Stimulated activated naive CD8-positive, alpha-beta T cell treated with anti-CD3 and anti-CD28 coated beads, Interleukin-15, amount 100 ng/mL, for 72 hours (primary cell): ENCODE results near the gene SYT3.

Source experiments
- ATAC-seq: fragments of 150-1000 bp; cut with Tn5 transposase; 2 replicates; pipeline ENCODE4 v1.10.0; 2021; ENCODE audit warnings: mild to moderate bottlenecking, moderate library complexity
- DNase-seq, 2 donors: peaks; one replicate each; pipeline ENCODE4 v3.0.0; 2021 to 2022
- H3K27ac Mint-ChIP-seq, 2 donors: one replicate each; pipeline ENCODE4 v1.8.0; 2022; ENCODE audit warnings: mild to moderate bottlenecking in 2 of 2, mixed read lengths in 2 of 2, moderate library complexity in 2 of 2
- H3K27me3 Mint-ChIP-seq: one replicate; pipeline ENCODE4 v1.8.0; 2022; ENCODE audit warnings: mixed read lengths
- H3K4me1 Mint-ChIP-seq: one replicate; pipeline ENCODE4 v1.8.0; 2022; ENCODE audit warnings: mild to moderate bottlenecking, mixed read lengths
- H3K4me3 Mint-ChIP-seq, 2 donors: one replicate each; pipeline ENCODE4 v1.8.0; 2022; ENCODE audit warnings: mild to moderate bottlenecking in 2 of 2, mixed read lengths in 2 of 2, moderate library complexity in 1 of 2
- H3K9me3 Mint-ChIP-seq, 2 donors: one replicate each; pipeline ENCODE4 v1.8.0; 2022; ENCODE audit warnings: mixed read lengths in 2 of 2

The SYT3 gene

DNA sequence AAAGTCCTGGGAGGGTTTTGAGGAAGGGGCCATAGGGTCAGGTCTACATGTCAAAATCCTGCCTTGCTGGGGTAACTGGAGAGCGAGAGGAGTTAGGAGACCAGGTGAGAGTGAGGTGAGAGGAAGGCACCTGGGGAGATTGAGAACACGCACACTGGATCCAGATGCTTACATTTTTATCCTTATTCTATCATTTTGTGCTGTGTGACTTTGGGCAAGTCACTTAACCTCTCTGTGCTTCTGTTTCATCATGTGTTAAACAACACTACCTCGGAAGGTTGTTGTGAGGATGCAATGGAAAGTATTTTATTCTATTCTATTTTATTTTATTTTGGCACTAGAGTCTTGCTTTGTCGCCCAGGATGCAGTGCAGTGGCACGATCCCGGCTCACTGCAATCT lies 13.0 kb upstream of the SYT3 start:
- no peak for DNase-seq

DNA sequence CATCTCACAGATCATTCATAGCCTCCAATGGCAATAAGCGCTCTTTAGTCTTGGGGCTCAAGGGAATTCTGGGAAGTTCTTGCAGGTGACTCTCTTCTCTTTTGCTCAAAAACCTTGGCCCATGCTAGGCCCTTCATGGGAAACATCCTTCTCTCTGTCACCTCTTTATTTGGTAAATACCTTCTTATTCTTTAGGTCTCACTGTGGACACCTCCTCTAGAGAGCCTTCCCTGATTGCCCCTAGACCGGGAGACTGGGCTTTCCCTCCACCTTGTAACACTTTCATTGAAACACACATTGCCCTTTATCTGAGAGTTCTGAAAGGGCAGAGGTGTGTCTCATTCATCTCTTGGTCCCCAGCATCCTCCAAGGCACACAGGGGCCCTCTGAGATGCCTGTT lies 11.5 kb upstream of the SYT3 start:
- DNase-seq (no peak), ATAC-seq (no peak)
- Mint-ChIP-seq H3K27me3 (peaks cover 59% of the 10 kb centered on the region), H3K4me3 (no peak overlapping the region), H3K4me1 (peaks cover 7% of the 10 kb centered on the region), H3K9me3 (peaks cover 8 to 15% of the 10 kb centered on the region in 2 donors), H3K27ac (no peak overlapping the region)

More for the DNA sequence above, 13.0 kb upstream of the SYT3 start:
- Mint-ChIP-seq H3K4me3 (no peak overlapping the region), H3K9me3 (peaks cover 12 to 15% of the 10 kb centered on the region in 2 donors), H3K27me3 (peaks cover 57% of the 10 kb centered on the region), H3K4me1 (peaks cover 20% of the 10 kb centered on the region), H3K27ac (no peak overlapping the region)
- ATAC-seq, result no peak

DNA sequence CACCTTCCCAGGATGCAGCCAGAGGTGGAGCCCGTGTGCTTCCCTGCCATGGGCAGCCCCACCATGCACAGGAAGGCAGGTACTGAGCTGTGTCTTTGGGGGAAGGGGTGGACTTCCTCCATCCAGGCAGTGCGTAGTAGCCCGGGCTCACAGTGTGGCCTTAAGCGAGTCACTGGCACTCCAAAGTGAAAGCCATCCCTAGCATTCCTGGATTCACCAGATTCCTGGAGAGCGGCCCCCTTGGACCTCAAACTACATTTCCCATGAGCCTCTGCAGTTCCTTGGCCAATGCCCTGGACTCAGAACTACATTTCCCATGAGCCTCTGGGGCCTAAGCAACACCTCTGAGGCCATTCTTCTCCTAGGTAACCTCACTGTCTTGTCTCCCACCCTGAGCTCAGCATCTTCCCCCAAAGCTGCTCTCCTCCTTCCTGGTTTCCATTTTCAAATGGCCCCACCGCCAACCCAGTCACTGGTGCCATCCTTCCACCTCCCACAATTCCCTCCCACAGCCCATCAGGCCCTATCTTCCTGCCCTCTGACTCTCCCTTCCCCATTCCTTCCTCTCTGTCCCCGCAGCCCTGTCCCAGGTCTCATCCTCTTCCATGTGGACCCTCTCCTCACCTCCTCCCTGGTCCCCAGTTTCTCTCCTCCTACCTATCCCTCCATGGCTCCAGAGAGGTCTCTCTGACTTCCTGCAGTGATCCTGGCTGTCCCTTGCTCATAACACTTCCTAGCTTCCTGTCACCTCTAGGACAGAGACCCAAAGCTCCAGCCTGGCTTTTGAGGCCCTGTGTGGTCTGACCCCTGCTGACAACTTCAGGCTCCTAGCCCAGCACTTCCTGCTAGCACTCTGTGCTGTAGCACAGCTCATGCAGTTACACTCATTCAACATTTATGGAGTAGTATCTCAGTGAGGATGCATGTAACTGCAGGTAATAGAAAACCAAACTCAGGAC lies 10.0 kb upstream of the SYT3 start, which contains the start of gene C19orf81:
Gene C19orf81, plus strand, starts transcription at position 13 of the 959 bp plus-strand sequence. Its CDS starts 0 bp downstream, at position 13.
- Mint-ChIP-seq H3K4me1 (peaks cover 7% of the 10 kb centered on the region), H3K27me3 (peaks cover 46% of the 10 kb centered on the region), H3K9me3 (peaks cover 2 to 8% of the 10 kb centered on the region in 2 donors), H3K27ac (peak within 1 kb of the TSS in 1 of 2 donors; percentile 84), H3K4me3 (no peak within 1 kb of the TSS)
- DNase-seq (no peak), ATAC-seq (peak; percentile 52)

DNA sequence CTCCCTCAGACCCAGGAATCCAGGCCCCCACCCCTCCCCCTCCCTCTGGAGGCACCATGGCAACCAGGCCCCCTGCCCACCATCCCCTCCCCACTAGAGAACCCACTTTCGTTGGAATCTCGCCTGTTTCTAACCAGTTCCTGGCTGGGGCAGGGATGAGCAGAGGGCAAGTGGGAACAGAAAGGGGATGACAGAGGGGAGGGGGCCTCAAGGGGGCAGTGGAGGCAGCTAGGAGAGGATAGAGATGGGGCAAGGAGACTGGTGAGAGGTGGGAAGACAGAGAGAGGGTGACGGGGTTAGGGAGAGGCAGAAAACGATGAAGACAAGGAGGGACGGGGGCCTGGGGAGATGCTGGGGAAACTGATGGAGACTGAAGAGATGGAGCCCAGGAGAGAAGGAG lies 9.0 kb upstream of the SYT3 start:
- Mint-ChIP-seq H3K4me1 (peaks cover 7% of the 10 kb centered on the region), H3K9me3 (peaks cover 0 to 7% of the 10 kb centered on the region in 2 donors), H3K27me3 (peaks cover 36% of the 10 kb centered on the region), H3K27ac (no peak overlapping the region), H3K4me3 (no peak overlapping the region)
- ATAC-seq, result no peak
- no peak for DNase-seq

- peaks cover 7% of the 10 kb centered on the region for H3K4me1 Mint-ChIP-seq
- H3K9me3 Mint-ChIP-seq, result peaks cover 0 to 7% of the 10 kb centered on the region in 2 donors
- H3K27me3 Mint-ChIP-seq, result peaks cover 29% of the 10 kb centered on the region
- DNase-seq (no peak), ATAC-seq (no peak)
- H3K4me3 Mint-ChIP-seq, result no peak overlapping the region
- H3K27ac Mint-ChIP-seq, result no peak overlapping the region
Observed at GRCh38 chr19:50647879-50648615, 8.4 kb upstream of the SYT3 start.

- Mint-ChIP-seq H3K4me3 (no peak overlapping the region), H3K27ac (no peak overlapping the region), H3K27me3 (peaks cover 21% of the 10 kb centered on the region), H3K9me3 (peaks cover 0 to 7% of the 10 kb centered on the region in 2 donors), H3K4me1 (peaks cover 7% of the 10 kb centered on the region)
- no peak for DNase-seq
- ATAC-seq, result no peak
Observed at GRCh38 chr19:50646074-50646807, 6.6 kb upstream of the SYT3 start.

GRCh38 chr19:50645107-50645506 lies 5.4 kb upstream of the SYT3 start:
- no peak overlapping the region for H3K4me3 Mint-ChIP-seq

DNA sequence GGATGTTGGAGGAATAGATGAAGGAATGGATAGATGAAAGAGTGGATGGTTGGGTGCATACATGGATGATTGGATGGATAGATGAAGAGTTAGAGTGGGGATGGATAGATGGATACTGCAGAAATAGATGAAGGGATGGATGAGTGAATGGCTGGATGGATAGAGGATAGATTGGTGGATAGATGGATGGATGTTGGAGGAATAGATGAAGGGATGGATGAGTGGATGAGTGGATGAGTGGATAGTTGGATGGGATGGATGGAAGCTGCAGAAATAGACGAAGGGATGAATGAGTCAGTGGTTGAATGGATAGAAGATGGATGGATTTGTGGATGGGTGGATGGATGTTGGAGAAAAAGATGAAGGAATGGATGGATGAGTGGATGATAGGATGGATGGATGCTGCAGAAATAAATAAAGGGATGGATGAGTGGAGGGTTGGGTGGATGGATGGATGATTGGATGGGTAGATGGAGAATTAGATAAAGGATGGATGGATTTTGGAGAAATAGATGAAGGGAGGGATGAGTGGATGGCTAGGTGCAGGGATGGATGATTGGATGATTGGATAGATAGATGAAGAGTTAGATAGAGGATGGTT lies 4.7 kb upstream of the SYT3 start:
- Mint-ChIP-seq H3K4me1 (no peaks in the 10 kb centered on the region), H3K9me3 (no peaks in the 10 kb centered on the region), H3K4me3 (no peak overlapping the region), H3K27me3 (peaks cover 14% of the 10 kb centered on the region), H3K27ac (no peak overlapping the region)
- DNase-seq, result no peak
- ATAC-seq, result no peak

More at GRCh38 chr19:50645107-50645506, 5.4 kb upstream of the SYT3 start:
- Mint-ChIP-seq H3K27ac (no peak overlapping the region), H3K4me1 (peaks cover 6% of the 10 kb centered on the region), H3K27me3 (peaks cover 19% of the 10 kb centered on the region), H3K9me3 (peaks cover 0 to 5% of the 10 kb centered on the region in 2 donors)
- ATAC-seq, result no peak
- no peak for DNase-seq

DNA sequence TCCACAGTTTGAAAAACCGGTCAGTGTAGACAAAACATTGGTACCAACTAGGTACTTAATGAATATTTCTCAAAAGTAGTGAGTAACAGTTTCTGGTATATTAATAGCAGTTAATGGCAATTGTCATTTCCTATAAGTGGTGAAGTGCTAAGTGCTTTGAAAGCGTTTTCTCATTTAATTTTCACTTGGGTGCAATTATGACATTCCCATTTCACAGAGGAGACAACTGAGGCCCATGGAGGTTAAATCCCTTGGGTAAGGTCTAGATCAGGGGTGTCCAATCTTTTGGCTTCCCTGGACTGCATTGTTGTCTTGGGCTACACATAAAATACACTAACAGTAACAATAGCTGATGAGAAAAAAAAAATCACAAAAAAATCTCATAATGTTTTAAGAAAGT lies 687 bp upstream of the SYT3 start:
- peaks cover 0 to 5% of the 10 kb centered on the region in 2 donors for H3K9me3 Mint-ChIP-seq
- H3K27ac Mint-ChIP-seq, result no peak overlapping the region
- DNase-seq, result no peak
- peaks cover 29% of the 10 kb centered on the region for H3K27me3 Mint-ChIP-seq
- no peak for ATAC-seq
- H3K4me1 Mint-ChIP-seq, result peaks cover 11% of the 10 kb centered on the region
- H3K4me3 Mint-ChIP-seq, result no peak overlapping the region

GRCh38 chr19:50638600-50638999 lies 1.1 kb downstream of the SYT3 start:
- H3K9me3 Mint-ChIP-seq, result peaks cover 5 to 8% of the 10 kb centered on the region in 2 donors
- ATAC-seq, result no peak
- H3K27me3 Mint-ChIP-seq, result peaks cover 29% of the 10 kb centered on the region
- H3K4me1 Mint-ChIP-seq, result peaks cover 11% of the 10 kb centered on the region
- peak overlapping the region; percentile 85 to 86 for H3K4me3 Mint-ChIP-seq
- no peak overlapping the region for H3K27ac Mint-ChIP-seq
- no peak for DNase-seq

DNA sequence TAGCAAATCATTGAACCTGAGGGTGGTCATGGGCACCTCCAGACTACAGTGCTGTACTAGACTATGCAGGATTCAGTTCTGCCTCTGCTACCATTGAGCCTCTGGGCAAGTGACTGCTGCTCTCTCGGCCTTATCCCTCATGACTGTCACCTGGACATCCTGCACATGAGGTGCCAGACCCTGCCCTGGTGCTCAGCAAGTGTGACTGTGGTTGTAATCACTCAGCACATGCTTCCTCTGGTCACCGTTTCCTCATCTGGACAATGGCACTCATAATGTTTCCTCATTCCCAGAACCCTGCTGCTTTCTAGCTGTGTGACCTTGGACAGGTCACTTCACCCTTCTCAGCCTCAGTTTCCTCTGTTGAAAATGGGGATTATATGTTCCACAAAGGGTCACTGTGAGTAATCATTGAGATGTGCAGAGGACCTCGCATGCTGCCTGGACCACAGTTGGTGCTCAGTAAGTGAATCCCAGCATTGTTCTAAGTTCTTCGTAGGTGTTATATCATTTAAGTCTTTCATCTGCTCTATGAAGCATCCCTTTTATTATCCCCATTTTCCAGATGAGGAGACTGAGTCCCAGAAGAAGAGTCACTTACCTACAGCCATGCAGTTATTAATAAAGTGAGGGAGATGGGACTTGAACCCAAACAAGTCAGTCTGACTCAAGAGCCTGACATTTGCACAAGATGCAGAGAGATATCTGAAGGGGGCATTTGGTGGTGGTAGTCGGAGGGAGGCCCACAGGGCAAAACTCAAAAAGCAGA lies 3.2 kb downstream of the SYT3 start:
- peaks cover 5 to 8% of the 10 kb centered on the region in 2 donors for H3K9me3 Mint-ChIP-seq
- no peak overlapping the region for H3K4me3 Mint-ChIP-seq
- H3K4me1 Mint-ChIP-seq, result peaks cover 11% of the 10 kb centered on the region
- no peak for ATAC-seq
- no peak for DNase-seq
- no peak overlapping the region for H3K27ac Mint-ChIP-seq
- peaks cover 29% of the 10 kb centered on the region for H3K27me3 Mint-ChIP-seq

DNA sequence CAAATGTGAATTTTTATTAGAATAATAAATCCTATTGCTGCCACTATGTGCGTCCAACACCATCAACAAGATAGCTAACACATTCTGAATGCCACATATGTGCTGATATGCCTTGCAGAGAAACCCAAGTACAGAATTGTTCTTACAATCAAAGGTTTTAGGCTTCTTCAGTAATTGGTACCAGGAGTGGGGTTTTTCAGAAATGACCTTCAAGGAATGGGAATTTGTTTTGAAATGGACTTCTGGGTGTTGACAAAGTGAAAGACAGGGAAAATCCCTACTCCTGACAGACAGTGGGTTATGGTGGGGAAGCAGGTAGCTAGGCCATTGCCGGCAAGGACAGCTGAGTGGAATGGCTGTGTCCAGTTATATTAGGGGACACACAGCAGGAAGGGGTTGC lies 5.7 kb downstream of the SYT3 start:
- H3K4me3 Mint-ChIP-seq, result no peak overlapping the region
- peaks cover 5 to 8% of the 10 kb centered on the region in 2 donors for H3K9me3 Mint-ChIP-seq
- H3K27me3 Mint-ChIP-seq, result peaks cover 26% of the 10 kb centered on the region
- peaks cover 7% of the 10 kb centered on the region for H3K4me1 Mint-ChIP-seq
- ATAC-seq, result no peak
- no peak overlapping the region for H3K27ac Mint-ChIP-seq
- no peak for DNase-seq

GRCh38 chr19:50633359-50633758 lies 6.3 kb downstream of the SYT3 start:
- H3K9me3 Mint-ChIP-seq, result peaks cover 5 to 8% of the 10 kb centered on the region in 2 donors
- ATAC-seq (no peak), DNase-seq (no peak)
- H3K27me3 Mint-ChIP-seq, result peaks cover 20% of the 10 kb centered on the region
- no peak overlapping the region for H3K27ac Mint-ChIP-seq
- H3K4me1 Mint-ChIP-seq, result peaks cover under 1% of the 10 kb centered on the region
- no peak overlapping the region for H3K4me3 Mint-ChIP-seq

GRCh38 chr19:50632151-50632835 lies 7.4 kb downstream of the SYT3 start:
- H3K9me3 Mint-ChIP-seq, result peaks cover 5 to 8% of the 10 kb centered on the region in 2 donors
- H3K4me3 Mint-ChIP-seq, result no peak overlapping the region
- H3K27me3 Mint-ChIP-seq, result peaks cover 20% of the 10 kb centered on the region
- ATAC-seq (no peak), DNase-seq (no peak)
- no peak overlapping the region for H3K27ac Mint-ChIP-seq
- H3K4me1 Mint-ChIP-seq, result no peaks in the 10 kb centered on the region
